SK-N-SH (cell line): ENCODE results near the gene CD69. TPM values are rescaled to one million over a fixed set of nuclear protein-coding genes. Genes with fewer than 3 reads are reported as not detected.

ENCODE experiments used
- CTCF ChIA-PET: fragments of 300-600, 350-600 bp; formaldehyde crosslinking; extraction: SDS; loops from one replicate; lab custom pipeline; 2021; lab: Yijun Ruan, JAX
- POLR2A ChIA-PET: fragments of 350-600 bp; sonication (Branson Sonifier 250); formaldehyde crosslinking; extraction: SDS; loops from one replicate; lab custom pipeline; 2020; ENCODE audit warnings: antibody characterized with exemption, inconsistent platforms; lab: Yijun Ruan, JAX
- DNase-seq: peaks from one replicate; pipeline ENCODE4 v3.0.0; 2012
- H2AFZ ChIP-seq: fragments of 200-600 bp; sonication (generic); 2 replicates; pipeline ENCODE4 v1.8.1; 2016; ENCODE audit warnings: antibody characterized with exemption, mild to moderate bottlenecking, low read depth
- H3F3A ChIP-seq: fragments of 200-600 bp; sonication (generic); replicated peaks from 2 replicates; pipeline ENCODE3; 2016; ENCODE audit warnings: antibody characterized with exemption, mild to moderate bottlenecking; ENCODE audit not compliant: insufficient read depth
- H3K27ac ChIP-seq, 2 experiments: fragments of 200-500 bp in 1 of 2; fragments of 200-600 bp in 1 of 2; sonication (Bioruptor generic) in 1 of 2; sonication (generic), shearing (Covaris generic) in 1 of 2; 2 replicates each; pipeline versions ENCODE4 v1.5.1 to v1.6.1; 2014 to 2016; ENCODE audit warnings: low read depth in 2 of 2, inconsistent platforms in 1 of 2, low read length in 1 of 2, mild to moderate bottlenecking in 1 of 2, mixed read lengths in 1 of 2
- H3K27me3 ChIP-seq: fragments of 200-600 bp; sonication (generic), shearing (Covaris generic); 2 replicates; pipeline ENCODE4 v1.6.1; 2016; ENCODE audit warnings: mixed run types; ENCODE audit not compliant: insufficient read depth
- H3K36me3 ChIP-seq, 2 experiments: fragments of 200-500 bp in 1 of 2; fragments of 200-600 bp in 1 of 2; sonication (Bioruptor generic) in 1 of 2; sonication (generic) in 1 of 2; replicated peaks in 1 of 2; 2 replicates each; pipeline versions ENCODE3 to v1.5.1; 2014 to 2016; ENCODE audit warnings: low read length in 1 of 2, mild to moderate bottlenecking in 1 of 2; ENCODE audit not compliant: insufficient read depth in 2 of 2, control insufficient read depth in 1 of 2
- H3K4me1 ChIP-seq, 2 experiments: fragments of 200-500 bp in 1 of 2; fragments of 200-600 bp in 1 of 2; sonication (Bioruptor generic) in 1 of 2; sonication (generic), shearing (Covaris generic) in 1 of 2; 2 replicates each; pipeline versions ENCODE4 v1.5.1 to v1.6.1; 2014 to 2016; ENCODE audit warnings: low read depth in 1 of 2, low read length in 1 of 2, mixed run types in 1 of 2; ENCODE audit not compliant: insufficient read depth in 2 of 2, control insufficient read depth in 1 of 2
- H3K4me2 ChIP-seq: fragments of 200-600 bp; sonication (generic), shearing (Covaris generic); 2 replicates; pipeline ENCODE4 v1.6.1; 2017; ENCODE audit warnings: mixed run types
- H3K4me3 ChIP-seq, 2 experiments: fragments of 200-500 bp in 1 of 2; fragments of 200-600 bp in 1 of 2; sonication (Bioruptor generic) in 1 of 2; sonication (generic), shearing (Covaris generic) in 1 of 2; 2 replicates each; pipeline versions ENCODE4 v1.5.1 to v1.8.1; 2014 to 2016; ENCODE audit warnings: low read depth in 2 of 2, inconsistent platforms in 1 of 2, low read length in 1 of 2, mild to moderate bottlenecking in 1 of 2, mixed read lengths in 1 of 2, moderate library complexity in 1 of 2
- H3K79me2 ChIP-seq: fragments of 200-600 bp; sonication (generic); 2 replicates; pipeline ENCODE4 v1.8.1; 2017; ENCODE audit warnings: mild to moderate bottlenecking; ENCODE audit not compliant: insufficient read depth
- H3K9ac ChIP-seq: fragments of 200-600 bp; sonication (generic); 2 replicates; pipeline ENCODE4 v1.6.1; 2017; ENCODE audit warnings: mixed run types
- H3K9me2 ChIP-seq: fragments of 200-600 bp; sonication (generic); 2 replicates; pipeline ENCODE4 v1.6.1; 2017; ENCODE audit warnings: mixed run types
- H3K9me3 ChIP-seq: fragments of 200-600 bp; sonication (generic); 2 replicates; pipeline ENCODE4 v1.6.1; 2017; ENCODE audit warnings: mixed run types, mild to moderate bottlenecking, moderate library complexity
- H4K20me1 ChIP-seq: fragments of 200-600 bp; sonication (generic); 2 replicates; pipeline ENCODE4 v1.6.1; 2017; ENCODE audit warnings: mild to moderate bottlenecking, mixed run types; ENCODE audit not compliant: insufficient read depth
- CHD2 ChIP-seq: fragments of 150-350 bp; IDR thresholded peaks from 2 replicates; pipeline ENCODE4 v1.6.1; 2018; ENCODE audit warnings: low read length; ENCODE audit not compliant: partially characterized antibody
- CTCF ChIP-seq: fragments of 200-600 bp; sonication (generic); IDR thresholded peaks from 2 replicates; pipeline ENCODE4 v1.6.1; 2017; ENCODE audit warnings: antibody characterized with exemption, mild to moderate bottlenecking, moderate library complexity
- EP300 ChIP-seq, 2 experiments: IDR thresholded peaks; 2 replicates each; pipeline versions ENCODE4 v1.4.0 to v1.6.1; 2012; ENCODE audit warnings: borderline replicate concordance in 1 of 2, low read depth in 1 of 2, low read length in 1 of 2
- FOSL2 ChIP-seq: IDR thresholded peaks from 2 replicates; pipeline ENCODE4 v1.4.0; 2012; ENCODE audit warnings: low read depth, mild to moderate bottlenecking, moderate library complexity, borderline replicate concordance
- FOXJ3 ChIP-seq: sonication (generic); formaldehyde crosslinking; IDR thresholded peaks from 2 replicates; pipeline ENCODE4 v1.5.1; 2020; ENCODE audit warnings: mild to moderate bottlenecking, missing genetic modification reagents
- GATA2 ChIP-seq: sonication (generic); formaldehyde crosslinking; IDR thresholded peaks from 2 replicates; pipeline ENCODE4 v1.5.0; 2020; ENCODE audit warnings: mild to moderate bottlenecking, missing genetic modification reagents
- IRF3 ChIP-seq: fragments of 150-350 bp; IDR thresholded peaks from 2 replicates; pipeline ENCODE4 v1.6.1; 2016; ENCODE audit warnings: mild to moderate bottlenecking, low read depth, low read length
- JUND ChIP-seq: IDR thresholded peaks from 2 replicates; pipeline ENCODE4 v1.4.0; 2012
- MAX ChIP-seq: IDR thresholded peaks from 2 replicates; pipeline ENCODE4 v1.4.0; 2012; ENCODE audit warnings: low read depth
- MEF2A ChIP-seq: IDR thresholded peaks from 2 replicates; pipeline ENCODE4 v1.4.0; 2012; ENCODE audit warnings: low read depth, borderline replicate concordance
- NFIC ChIP-seq: IDR thresholded peaks from 2 replicates; pipeline ENCODE4 v1.4.0; 2012; ENCODE audit warnings: borderline replicate concordance
- NRF1 ChIP-seq: IDR thresholded peaks from 2 replicates; pipeline ENCODE4 v1.6.1; 2012; ENCODE audit warnings: low read depth, mild to moderate bottlenecking, low read length
- RAD21 ChIP-seq: IDR thresholded peaks from 2 replicates; pipeline ENCODE4 v1.6.1; 2012; ENCODE audit warnings: mild to moderate bottlenecking, low read length
- RXRA ChIP-seq: IDR thresholded peaks from 2 replicates; pipeline ENCODE4 v1.4.0; 2012; ENCODE audit warnings: low read depth, mild to moderate bottlenecking, borderline replicate concordance
- SMC3 ChIP-seq: IDR thresholded peaks from 2 replicates; pipeline ENCODE4 v1.6.1; 2012; ENCODE audit warnings: low read depth, low read length, improper control_type of control experiment
- USF1 ChIP-seq: IDR thresholded peaks from 2 replicates; pipeline ENCODE4 v1.4.0; 2012; ENCODE audit warnings: low read depth, borderline replicate concordance
- WGBS: methylation state at CpG from one replicate; pipeline ENCODE4 v1.1.6; 2017; ENCODE audit warnings: low lambda C conversion rate; 5-methylcytosine and 5-hydroxymethylcytosine counted together
- polyA plus RNA-seq, 3 experiments: library from polyadenylated mRNA; depleted of rRNA; stranded (reverse); fragments of >200 nt; gene quantifications; 2 replicates each; pipeline ENCODE4 v1.2.3, GENCODE V29; 2012

CD69 gene
- polyA plus RNA-seq, 1 of the 3 experiments (the other 2 are of a cell fraction), result not detected

GRCh38 chr12:9708853-9709252, 51.8 kb downstream of the CD69 start:
- no peaks in the 10 kb centered on the region; the same call in 1 of the 2 replicates for H3K27me3 ChIP-seq
- no peaks in the 10 kb centered on the region for H3K4me1 ChIP-seq
- no peak overlapping the region for H3K4me2 ChIP-seq
- H3K4me3 ChIP-seq, result no peak overlapping the region
- no peak overlapping the region for H3K9ac ChIP-seq
- DNase-seq, result no peak
- ChIA-PET CTCF (interaction anchor here (0.5 to 3.8 kb wide), 42 partner anchors 9 to 645 kb away, joined by 3 to 44 read pairs (median 4); partner anchors contain the start of genes CLEC2D and CLECL1), POLR2A (no interaction called here)
- no peaks in the 10 kb centered on the region for H3K9me3 ChIP-seq
- H3F3A ChIP-seq, result no peaks in the 10 kb centered on the region
- no peaks in the 10 kb centered on the region for H3K36me3 ChIP-seq
- TF ChIP-seq IRF3 (no peak), FOXJ3 (CRISPR knock-in tag) (no peak), NFIC (no peak), CHD2 (no peak)
- TF ChIP-seq, all 33 proteins: peak for 0
- Histone ChIP-seq H4K20me1 (no peaks in the 10 kb centered on the region), H3K9me2 (no peaks in the 10 kb centered on the region), H2AFZ (no peak overlapping the region), H3K79me2 (no peaks in the 10 kb centered on the region), H3K27ac (no peak overlapping the region)
- 49% methylated on average over 3 of the region's 3 CpGs for WGBS

GRCh38 chr12:9707864-9708808, 52.6 kb downstream of the CD69 start:
- Histone ChIP-seq H4K20me1 (no peaks in the 10 kb centered on the region), H3K9ac (no peak overlapping the region), H3K4me3 (no peak overlapping the region), H3K79me2 (no peaks in the 10 kb centered on the region), H3K27ac (no peak overlapping the region), H3K27me3 (no peaks in the 10 kb centered on the region; the same call in 1 of the 2 replicates), H2AFZ (no peak overlapping the region), H3F3A (no peaks in the 10 kb centered on the region), H3K4me2 (no peak overlapping the region), H3K9me2 (no peaks in the 10 kb centered on the region), H3K36me3 (no peaks in the 10 kb centered on the region), H3K4me1 (no peaks in the 10 kb centered on the region), H3K9me3 (no peaks in the 10 kb centered on the region)
- WGBS, result 31% methylated on average over 11 of the region's 12 CpGs
- peak; percentile 31 for DNase-seq
- ChIA-PET POLR2A (no interaction called here), CTCF (interaction anchor here (0.5 to 3.8 kb wide), 49 partner anchors 8 to 644 kb away, joined by 3 to 44 read pairs (median 4); partner anchors contain the start of genes CLEC2D and CLECL1)
- no peak for TF ChIP-seq EP300 (IDR thresholded peaks at IDR 0.05; ENCODE audit: borderline replicate concordance in 1 of 2, low read depth in 1 of 2, low read length in 1 of 2)
- no peak for TF ChIP-seq JUND
- TF ChIP-seq MEF2A, result no peak
- no peak for TF ChIP-seq USF1
- no peak for TF ChIP-seq RXRA
- TF ChIP-seq SMC3, result peak; percentile 91
- no peak for TF ChIP-seq NRF1
- TF ChIP-seq CTCF, result peak; percentile 88
- TF ChIP-seq RAD21, result peak; percentile 71
- TF ChIP-seq FOXJ3 (CRISPR knock-in tag), result no peak
- no peak for TF ChIP-seq FOSL2
- no peak for TF ChIP-seq GATA2 (CRISPR knock-in tag)
- TF ChIP-seq MAX, result no peak
